DMS53 treated with DMSO at 0.1 percent for 48 hours (cell line): Measurements from ENCODE around the gene EPN3.

Experiments
- DNase-seq: peaks from one replicate; lab custom pipeline; 2025; ENCODE audit not compliant: unreplicated experiment; lab: John Stamatoyannopoulos, UW

The EPN3 gene

GRCh38 chr17:50565402-50566350 is 33.1 kb downstream of the EPN3 start:
- no peak for DNase-seq

GRCh38 chr17:50566886-50567285 is 34.4 kb downstream of the EPN3 start:
- DNase-seq: no peak

GRCh38 chr17:50568659-50569058 is 36.1 kb downstream of the EPN3 start:
- DNase-seq: no peak

- DNase-seq: no peak
These were observed 37.1 kb downstream of the EPN3 start for GRCh38 chr17:50569592-50569991.

GRCh38 chr17:50570032-50570431 is 37.5 kb downstream of the EPN3 start:
- DNase-seq: no peak

- no peak for DNase-seq
These were observed 38.0 kb downstream of the EPN3 start for GRCh38 chr17:50570528-50570927.

- no peak for DNase-seq
These were observed 39.1 kb downstream of the EPN3 start for GRCh38 chr17:50571681-50572080.

- no peak for DNase-seq
These were observed 40.0 kb downstream of the EPN3 start for GRCh38 chr17:50572541-50572940.

- no peak for DNase-seq
These were observed 41.5 kb downstream of the EPN3 start for GRCh38 chr17:50573866-50574611.

GRCh38 chr17:50575581-50576210 is 43.2 kb downstream of the EPN3 start:
- no peak for DNase-seq

GRCh38 chr17:50576864-50577263 is 44.3 kb downstream of the EPN3 start:
- no peak for DNase-seq

GRCh38 chr17:50577451-50577954 is 45.0 kb downstream of the EPN3 start:
- DNase-seq: no peak

GRCh38 chr17:50578173-50578572 is 45.6 kb downstream of the EPN3 start:
- DNase-seq: no peak

- DNase-seq: no peak
These were observed 46.9 kb downstream of the EPN3 start for GRCh38 chr17:50579399-50579798.

GRCh38 chr17:50580646-50581045 is 48.1 kb downstream of the EPN3 start:
- DNase-seq: no peak

GRCh38 chr17:50581316-50581715 is 48.8 kb downstream of the EPN3 start:
- no peak for DNase-seq

GRCh38 chr17:50582741-50583140 is 50.2 kb downstream of the EPN3 start:
- no peak for DNase-seq

GRCh38 chr17:50583641-50584040 is 51.1 kb downstream of the EPN3 start:
- no peak for DNase-seq

GRCh38 chr17:50584116-50584515 is 51.6 kb downstream of the EPN3 start:
- DNase-seq: no peak

- DNase-seq: no peak
These were observed 52.2 kb downstream of the EPN3 start for GRCh38 chr17:50584749-50585148.

- DNase-seq: no peak
These were observed 52.8 kb downstream of the EPN3 start for GRCh38 chr17:50585346-50585745.
